Measurements from ENCODE around the gene KRT75.

Gene KRT75

DNA sequence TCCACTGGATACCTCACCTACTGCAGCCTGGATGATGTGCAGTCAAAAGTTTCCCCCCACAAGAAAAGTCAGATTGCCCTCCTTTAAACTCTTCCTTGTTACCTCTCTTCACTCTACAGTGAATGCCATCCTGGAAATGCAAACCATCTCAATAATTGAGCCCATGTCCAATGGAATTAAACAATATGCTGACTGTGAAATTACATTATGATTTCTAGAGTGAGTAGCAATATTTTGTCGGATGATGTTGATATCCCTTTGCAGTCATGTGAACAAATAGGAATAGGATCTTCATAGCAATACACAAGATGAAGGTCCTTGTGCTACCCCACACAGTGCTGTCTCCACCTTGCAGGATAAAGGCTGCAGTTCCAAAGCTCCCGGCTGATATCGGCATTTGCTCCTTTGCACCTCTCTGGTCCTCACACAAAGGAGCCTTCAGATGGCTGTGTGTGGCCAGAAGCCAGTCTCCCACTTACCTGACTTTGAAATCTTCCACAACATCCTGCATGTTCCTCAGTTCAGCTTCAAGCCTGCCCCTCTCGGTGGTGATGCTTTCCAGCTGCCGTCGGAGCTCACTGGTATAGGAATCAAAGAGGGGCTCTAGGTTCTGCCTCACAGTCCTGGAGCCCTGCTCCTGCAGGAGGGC, 1.5 kb downstream of the KRT75 start:
- Histone ChIP-seq H3K4me1 (ENCODE audit: control insufficient read depth, insufficient read depth, low read length, poor library complexity, severe bottlenecking) (peaks cover 7% of the 10 kb centered on the region), H3K27ac (ENCODE audit: low read depth, low read length, severe bottlenecking) (no peak overlapping the region), H3K36me3 (ENCODE audit: control insufficient read depth, insufficient read depth, low read length) (no peaks in the 10 kb centered on the region), H3K9me3 (ENCODE audit: control insufficient read depth, low read length) (no peaks in the 10 kb centered on the region), H3K4me3 (ENCODE audit: extremely low read depth, insufficient read depth, low read length, poor library complexity, severe bottlenecking) (no peak overlapping the region)
- 91 to 100% methylated on average over 2 to 5 of the region's 6 CpGs for WGBS, 2 experiments (ENCODE audit: insufficient coverage in 2 of 2)

DNA sequence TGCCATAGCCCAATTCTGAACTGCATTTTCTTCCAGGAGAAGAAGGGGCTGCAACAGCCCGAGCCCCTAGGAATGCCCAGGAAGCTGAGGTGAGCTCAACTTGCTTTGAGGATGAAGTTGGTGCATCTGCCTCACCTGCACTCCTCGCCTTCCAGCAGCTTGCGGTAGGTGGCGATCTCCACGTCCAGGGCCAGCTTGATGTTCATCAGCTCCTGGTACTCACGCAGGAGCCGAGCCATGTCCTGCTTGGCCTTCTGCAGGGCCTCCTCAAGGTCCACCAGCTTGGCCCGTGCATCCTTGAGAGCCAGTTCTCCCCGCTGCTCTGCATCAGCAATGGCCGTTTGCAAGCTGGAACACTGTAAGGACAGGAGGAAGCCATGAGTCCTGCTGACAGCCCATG, 6.0 kb downstream of the KRT75 start:
- WGBS, 2 experiments (ENCODE audit: insufficient coverage in 2 of 2), result 91% methylated on average over 10 of the region's 10 CpGs
- peaks cover 8% of the 10 kb centered on the region for H3K4me1 ChIP-seq (ENCODE audit: control insufficient read depth, insufficient read depth, low read length, poor library complexity, severe bottlenecking)
- no peaks in the 10 kb centered on the region for H3K36me3 ChIP-seq (ENCODE audit: control insufficient read depth, insufficient read depth, low read length)

DNA sequence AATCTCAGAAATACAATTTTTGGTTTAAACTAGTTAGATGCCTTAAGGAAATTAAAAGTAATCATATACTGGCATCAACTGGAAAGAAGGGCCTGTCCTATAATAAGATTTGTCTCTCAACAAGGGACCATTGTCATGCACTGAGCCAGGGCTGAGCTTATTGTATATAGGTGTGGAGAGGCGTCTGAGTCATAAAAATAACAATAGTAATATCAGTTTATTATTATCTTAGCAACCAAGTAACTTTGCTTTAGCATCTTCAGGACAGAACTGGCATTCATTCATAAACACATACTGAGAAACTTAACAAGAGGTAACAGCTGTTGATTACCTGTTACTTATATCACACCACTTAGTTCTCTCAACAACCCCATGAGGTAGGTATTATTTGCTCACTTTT, 7.1 kb downstream of the KRT75 start:
- H3K4me3 ChIP-seq (ENCODE audit: extremely low read depth, insufficient read depth, low read length, poor library complexity, severe bottlenecking), result no peak overlapping the region
- no peaks in the 10 kb centered on the region for H3K36me3 ChIP-seq (ENCODE audit: control insufficient read depth, insufficient read depth, low read length)
- no peak overlapping the region for H3K27ac ChIP-seq (ENCODE audit: low read depth, low read length, severe bottlenecking)
- WGBS, 2 experiments (ENCODE audit: insufficient coverage in 2 of 2), result no CpG with 5 or more reads among the region's 1 CpG
- peaks cover 8% of the 10 kb centered on the region for H3K4me1 ChIP-seq (ENCODE audit: control insufficient read depth, insufficient read depth, low read length, poor library complexity, severe bottlenecking)
- H3K9me3 ChIP-seq (ENCODE audit: control insufficient read depth, low read length), result no peaks in the 10 kb centered on the region

More for the DNA sequence above, 6.0 kb downstream of the KRT75 start:
- Histone ChIP-seq H3K9me3 (ENCODE audit: control insufficient read depth, low read length) (no peaks in the 10 kb centered on the region), H3K27ac (ENCODE audit: low read depth, low read length, severe bottlenecking) (no peak overlapping the region), H3K4me3 (ENCODE audit: extremely low read depth, insufficient read depth, low read length, poor library complexity, severe bottlenecking) (no peak overlapping the region)

DNA sequence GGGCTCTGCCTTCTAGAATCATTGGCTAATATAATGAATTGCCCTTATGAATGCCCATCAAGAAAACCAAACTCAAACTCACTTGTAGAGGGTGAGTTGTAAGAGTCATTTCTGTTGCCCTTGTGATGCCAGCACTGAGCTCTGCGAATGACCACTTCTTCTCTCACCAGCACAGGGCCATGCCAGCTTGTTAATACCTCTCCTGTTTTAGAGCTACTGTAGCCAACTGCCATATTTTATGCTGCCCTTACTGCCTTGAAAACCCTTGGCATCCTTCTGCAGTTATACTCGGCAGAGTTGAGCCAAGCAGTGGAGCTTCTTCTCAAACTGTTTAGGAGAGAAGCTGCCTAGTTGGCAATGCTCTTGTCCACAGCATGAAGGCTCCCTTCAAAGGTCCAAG, 8.1 kb downstream of the KRT75 start:
- Histone ChIP-seq H3K27ac (ENCODE audit: low read depth, low read length, severe bottlenecking) (no peak overlapping the region), H3K36me3 (ENCODE audit: control insufficient read depth, insufficient read depth, low read length) (no peaks in the 10 kb centered on the region), H3K4me3 (ENCODE audit: extremely low read depth, insufficient read depth, low read length, poor library complexity, severe bottlenecking) (no peak overlapping the region), H3K9me3 (ENCODE audit: control insufficient read depth, low read length) (no peaks in the 10 kb centered on the region), H3K4me1 (ENCODE audit: control insufficient read depth, insufficient read depth, low read length, poor library complexity, severe bottlenecking) (peaks cover 8% of the 10 kb centered on the region)
- WGBS, 2 experiments (ENCODE audit: insufficient coverage in 2 of 2), result 79 to 91% methylated on average over 2 of the region's 2 CpGs

DNA sequence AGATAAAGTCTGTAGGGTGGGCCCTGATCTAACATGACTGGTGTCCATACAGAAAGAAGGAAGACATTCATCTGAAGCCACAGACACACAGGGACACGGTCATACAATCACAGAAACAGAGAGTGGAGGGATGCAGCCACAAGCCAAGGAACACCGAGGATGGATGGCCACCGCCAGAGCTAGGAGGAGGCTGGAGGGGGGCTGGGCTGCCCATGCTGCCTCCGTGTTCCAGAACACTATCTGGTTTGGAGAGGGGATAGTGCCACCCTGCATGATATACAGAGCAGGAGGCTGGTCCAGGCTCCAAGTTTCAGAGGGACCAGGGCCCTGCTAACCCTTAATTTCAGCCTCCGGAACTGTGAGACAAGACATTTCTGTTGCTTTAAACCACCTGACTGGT, 8.7 kb downstream of the KRT75 start:
- Histone ChIP-seq H3K27ac (ENCODE audit: low read depth, low read length, severe bottlenecking) (no peak overlapping the region), H3K4me1 (ENCODE audit: control insufficient read depth, insufficient read depth, low read length, poor library complexity, severe bottlenecking) (peaks cover 8% of the 10 kb centered on the region), H3K9me3 (ENCODE audit: control insufficient read depth, low read length) (no peaks in the 10 kb centered on the region), H3K4me3 (ENCODE audit: extremely low read depth, insufficient read depth, low read length, poor library complexity, severe bottlenecking) (no peak overlapping the region), H3K36me3 (ENCODE audit: control insufficient read depth, insufficient read depth, low read length) (no peaks in the 10 kb centered on the region)
- 87 to 97% methylated on average over 5 of the region's 5 CpGs for WGBS, 2 experiments (ENCODE audit: insufficient coverage in 2 of 2)

DNA sequence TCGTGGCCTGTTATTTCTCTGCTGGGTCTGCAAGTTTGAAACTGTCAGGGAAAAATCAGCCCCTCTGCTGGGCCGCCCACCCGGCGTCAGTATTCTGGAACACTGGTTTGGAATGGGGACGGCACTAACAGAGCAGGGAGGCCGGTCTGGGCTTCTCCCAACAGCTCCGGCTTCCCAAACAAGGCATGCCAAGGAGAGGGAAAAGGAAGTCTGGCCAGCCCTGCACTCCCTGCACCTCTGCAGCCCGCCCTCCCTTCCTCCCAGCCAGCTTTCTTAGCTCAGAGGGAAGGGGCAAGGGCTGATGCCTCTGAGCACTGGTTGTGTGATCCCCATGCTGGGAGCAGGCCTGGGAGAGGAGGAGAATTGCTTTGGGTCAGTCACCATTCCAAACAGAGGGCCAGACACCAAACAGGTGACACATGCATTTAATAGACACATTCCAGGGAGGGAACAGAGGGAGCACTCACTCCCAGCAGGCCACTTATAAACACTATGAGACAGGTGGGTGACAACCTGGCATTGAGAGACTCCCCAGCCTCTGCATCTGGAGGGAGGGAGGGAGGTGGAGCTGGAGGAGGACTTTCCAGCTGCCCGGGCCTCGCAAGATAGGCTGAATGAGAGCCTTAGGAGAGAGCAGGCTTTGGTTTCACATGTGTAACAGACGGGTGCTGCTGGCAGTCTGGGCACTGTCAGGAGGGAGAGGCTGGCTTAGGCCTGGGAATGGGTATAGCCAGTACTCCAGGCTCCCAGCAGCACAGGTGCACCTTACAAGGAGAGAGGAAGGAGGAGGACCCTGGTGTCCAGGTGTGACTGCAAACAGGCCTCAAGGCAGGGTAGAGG, 10.3 kb downstream of the KRT75 start:
- no peak overlapping the region for H3K4me3 ChIP-seq (ENCODE audit: extremely low read depth, insufficient read depth, low read length, poor library complexity, severe bottlenecking)
- H3K36me3 ChIP-seq (ENCODE audit: control insufficient read depth, insufficient read depth, low read length), result no peaks in the 10 kb centered on the region
- H3K4me1 ChIP-seq (ENCODE audit: control insufficient read depth, insufficient read depth, low read length, poor library complexity, severe bottlenecking), result peaks cover 8% of the 10 kb centered on the region
- peak overlapping the region; percentile 73 for H3K27ac ChIP-seq (ENCODE audit: low read depth, low read length, severe bottlenecking)
- H3K9me3 ChIP-seq (ENCODE audit: control insufficient read depth, low read length), result no peaks in the 10 kb centered on the region
- WGBS, 2 experiments (ENCODE audit: insufficient coverage in 2 of 2), result 86 to 96% methylated on average over 6 of the region's 11 CpGs

DNA sequence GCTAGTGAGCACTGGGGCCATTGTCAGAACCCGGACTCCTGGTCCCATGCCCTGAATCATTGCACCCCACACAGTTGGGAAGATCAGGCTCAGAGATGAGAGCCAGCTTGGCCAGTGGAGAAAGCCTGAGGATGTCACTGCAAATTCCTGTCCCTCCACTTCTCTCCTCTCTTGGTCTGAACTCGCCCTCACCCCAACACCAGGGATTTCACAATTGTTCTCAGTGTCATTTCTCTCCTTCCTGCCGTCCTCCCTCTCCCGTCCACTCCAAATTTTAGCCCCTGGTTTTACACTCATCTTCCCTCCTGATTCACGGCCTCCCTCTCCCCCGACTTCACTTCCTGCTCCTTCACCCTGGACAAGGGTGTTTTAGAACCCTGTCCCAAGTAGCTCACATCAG, 11.1 kb downstream of the KRT75 start:
- H3K27ac ChIP-seq (ENCODE audit: low read depth, low read length, severe bottlenecking), result peak overlapping the region; percentile 73
- peaks cover 8% of the 10 kb centered on the region for H3K4me1 ChIP-seq (ENCODE audit: control insufficient read depth, insufficient read depth, low read length, poor library complexity, severe bottlenecking)
- H3K36me3 ChIP-seq (ENCODE audit: control insufficient read depth, insufficient read depth, low read length), result no peaks in the 10 kb centered on the region
- no peaks in the 10 kb centered on the region for H3K9me3 ChIP-seq (ENCODE audit: control insufficient read depth, low read length)
- 82 to 84% methylated on average over 5 to 6 of the region's 6 CpGs for WGBS, 2 experiments (ENCODE audit: insufficient coverage in 2 of 2)
- H3K4me3 ChIP-seq (ENCODE audit: extremely low read depth, insufficient read depth, low read length, poor library complexity, severe bottlenecking), result no peak overlapping the region

DNA sequence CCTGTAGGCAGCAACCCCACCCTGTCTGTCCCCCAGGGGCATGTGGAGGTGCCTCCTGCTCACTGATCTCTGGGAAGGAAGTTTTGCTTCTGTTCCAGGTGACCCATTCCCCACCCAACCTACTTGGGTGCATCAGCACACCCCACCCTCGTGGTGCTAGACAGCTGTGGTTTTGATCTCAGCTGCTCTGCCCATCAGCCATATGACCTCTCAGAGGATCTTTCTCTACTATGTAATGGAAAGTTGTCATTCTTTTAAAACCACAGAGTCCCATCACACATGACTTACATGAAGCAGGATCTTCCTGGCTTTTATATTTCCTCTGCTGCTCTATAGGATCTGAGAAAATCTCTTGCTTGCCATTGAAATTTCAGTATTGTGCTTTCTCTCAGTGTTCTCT, 14.5 kb downstream of the KRT75 start:
- H3K27ac ChIP-seq (ENCODE audit: low read depth, low read length, severe bottlenecking), result no peak overlapping the region
- WGBS, 2 experiments (ENCODE audit: insufficient coverage in 2 of 2), result no CpG with 5 or more reads among the region's 1 CpG

DNA sequence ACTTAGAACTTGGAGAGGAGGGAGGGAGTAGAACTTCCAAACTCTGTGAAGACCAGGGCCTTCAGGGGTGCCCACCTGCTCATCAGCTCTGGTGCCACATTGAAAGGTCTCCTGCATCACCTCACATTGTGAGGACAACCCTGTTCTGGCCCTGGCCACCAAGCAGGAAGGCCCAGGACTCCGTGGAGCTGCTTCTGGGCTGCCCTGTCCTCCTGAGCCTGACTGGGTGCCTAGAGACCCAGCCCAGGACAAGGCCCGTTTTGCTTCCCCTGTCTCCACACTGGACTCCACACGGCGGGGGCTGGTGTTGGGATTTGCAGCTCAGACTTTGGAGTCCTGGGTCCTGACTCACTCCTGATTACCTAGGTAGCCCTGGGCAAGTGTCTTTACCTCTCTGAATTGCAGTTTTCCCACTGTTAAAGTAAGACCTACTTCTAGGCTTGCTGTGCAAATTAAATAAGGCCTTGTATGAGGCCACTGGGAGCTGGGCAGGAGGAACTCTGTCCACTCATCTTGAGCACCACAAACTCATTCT, 15.5 kb downstream of the KRT75 start:
- H3K27ac ChIP-seq (ENCODE audit: low read depth, low read length, severe bottlenecking), result no peak overlapping the region
- H3K9me3 ChIP-seq (ENCODE audit: control insufficient read depth, low read length), result no peaks in the 10 kb centered on the region
- WGBS, 2 experiments (ENCODE audit: insufficient coverage in 2 of 2), result 87 to 90% methylated on average over 4 of the region's 4 CpGs

More for the DNA sequence above, 14.5 kb downstream of the KRT75 start:
- no peak overlapping the region for H3K4me3 ChIP-seq (ENCODE audit: extremely low read depth, insufficient read depth, low read length, poor library complexity, severe bottlenecking)
- H3K36me3 ChIP-seq (ENCODE audit: control insufficient read depth, insufficient read depth, low read length), result no peaks in the 10 kb centered on the region
- no peaks in the 10 kb centered on the region for H3K9me3 ChIP-seq (ENCODE audit: control insufficient read depth, low read length)
- H3K4me1 ChIP-seq (ENCODE audit: control insufficient read depth, insufficient read depth, low read length, poor library complexity, severe bottlenecking), result peaks cover 4% of the 10 kb centered on the region

DNA sequence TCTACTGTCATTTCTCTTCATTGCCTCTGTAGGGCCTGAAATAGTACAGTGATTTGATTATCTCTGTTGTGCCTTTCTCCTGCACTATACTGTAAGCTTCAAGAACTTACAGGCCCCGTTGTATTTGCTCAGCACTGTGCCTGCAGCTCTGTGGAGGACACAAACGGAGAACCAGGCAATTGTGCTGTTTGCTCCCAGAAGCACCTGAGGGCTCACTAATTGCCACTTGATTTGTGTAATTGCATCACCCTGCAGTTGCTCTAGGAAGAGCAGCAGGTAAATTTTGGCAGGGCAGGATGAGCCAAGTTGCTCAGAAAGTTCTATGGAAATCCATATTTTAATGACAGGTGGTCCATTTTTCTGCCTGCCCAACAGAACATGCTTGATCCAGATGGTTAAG, 16.4 kb downstream of the KRT75 start:
- no peak overlapping the region for H3K4me3 ChIP-seq (ENCODE audit: extremely low read depth, insufficient read depth, low read length, poor library complexity, severe bottlenecking)

More for the DNA sequence above, 15.5 kb downstream of the KRT75 start:
- Histone ChIP-seq H3K4me3 (ENCODE audit: extremely low read depth, insufficient read depth, low read length, poor library complexity, severe bottlenecking) (no peak overlapping the region), H3K36me3 (ENCODE audit: control insufficient read depth, insufficient read depth, low read length) (no peaks in the 10 kb centered on the region), H3K4me1 (ENCODE audit: control insufficient read depth, insufficient read depth, low read length, poor library complexity, severe bottlenecking) (no peaks in the 10 kb centered on the region)

DNA sequence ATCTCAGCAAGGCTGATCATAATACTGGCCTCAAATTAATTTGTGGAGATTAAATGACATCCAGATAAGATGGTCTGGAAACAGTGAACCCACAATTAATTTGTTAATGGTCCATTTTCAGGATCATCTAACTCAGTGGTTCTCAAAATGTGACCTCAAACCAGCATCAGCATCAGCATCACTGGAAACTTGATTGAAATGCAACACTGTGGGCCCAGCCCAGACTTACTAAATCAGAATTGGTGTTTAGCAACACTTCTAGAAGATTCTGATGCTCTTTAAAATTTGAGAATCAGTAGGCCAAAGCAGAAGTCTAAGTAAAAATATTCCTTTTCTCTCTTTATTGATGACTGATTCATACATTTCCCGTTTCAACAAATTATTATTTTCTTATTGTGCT, 17.4 kb downstream of the KRT75 start:
- no peaks in the 10 kb centered on the region for H3K9me3 ChIP-seq (ENCODE audit: control insufficient read depth, low read length)
- 67 to 100% methylated on average over 1 of the region's 1 CpG for WGBS, 2 experiments (ENCODE audit: insufficient coverage in 2 of 2)
- H3K27ac ChIP-seq (ENCODE audit: low read depth, low read length, severe bottlenecking), result no peak overlapping the region
- H3K36me3 ChIP-seq (ENCODE audit: control insufficient read depth, insufficient read depth, low read length), result no peaks in the 10 kb centered on the region
- H3K4me1 ChIP-seq (ENCODE audit: control insufficient read depth, insufficient read depth, low read length, poor library complexity, severe bottlenecking), result no peaks in the 10 kb centered on the region
- H3K4me3 ChIP-seq (ENCODE audit: extremely low read depth, insufficient read depth, low read length, poor library complexity, severe bottlenecking), result no peak overlapping the region

More for the DNA sequence above, 16.4 kb downstream of the KRT75 start:
- Histone ChIP-seq H3K27ac (ENCODE audit: low read depth, low read length, severe bottlenecking) (no peak overlapping the region), H3K9me3 (ENCODE audit: control insufficient read depth, low read length) (no peaks in the 10 kb centered on the region), H3K36me3 (ENCODE audit: control insufficient read depth, insufficient read depth, low read length) (no peaks in the 10 kb centered on the region), H3K4me1 (ENCODE audit: control insufficient read depth, insufficient read depth, low read length, poor library complexity, severe bottlenecking) (no peaks in the 10 kb centered on the region)
- 84 to 92% methylated on average over 2 of the region's 2 CpGs for WGBS, 2 experiments (ENCODE audit: insufficient coverage in 2 of 2)
